Head of caudate nucleus (tissue), 42 donors: ENCODE measurements around the gene ARAP1.

Experiments used
- DNase-seq, 42 donors: peaks; one replicate each; pipeline versions ENCODE4 v3.0.0 to v3.0.0-alpha.2; 2020 to 2021; ENCODE audit warnings: mixed read lengths in 7 of 42
- intact Hi-C: fragments of 100-400 bp; cut with DNase I; formaldehyde crosslinking; loops from one replicate; pipeline ENCODE4 v1.15.0; 2022

Gene ARAP1

GRCh38 chr11:72735495-72736027 lies 16.6 kb downstream of the ARAP1 start:
- no peak for DNase-seq
- intact Hi-C loops, result no loop called here

- intact Hi-C loops, result no loop called here
Measured at GRCh38 chr11:72732329-72732728, 19.9 kb downstream of the ARAP1 start.

GRCh38 chr11:72730737-72731136 lies 21.5 kb downstream of the ARAP1 start:
- DNase-seq, result no peak
- intact Hi-C loops, result no loop called here

More at GRCh38 chr11:72732329-72732728, 19.9 kb downstream of the ARAP1 start:
- peak in 18 of 42 donors; percentile 33 to 81 (median 58) for DNase-seq

- DNase-seq, result no peak
- intact Hi-C loops, result no loop called here
Measured at GRCh38 chr11:72730243-72730642, 22.0 kb downstream of the ARAP1 start.

GRCh38 chr11:72727521-72727920 lies 24.7 kb downstream of the ARAP1 start:
- intact Hi-C loops, result no loop called here
- peak in 1 of 42 donors; percentile 25 for DNase-seq

GRCh38 chr11:72726266-72727220 lies 25.7 kb downstream of the ARAP1 start:
- DNase-seq, result no peak
- intact Hi-C loops, result no loop called here

- intact Hi-C loops, result loop anchor here (2.0 kb wide), 1 partner anchor 67 kb away; no protein-coding TSS in a partner anchor
- DNase-seq, result no peak
Measured at GRCh38 chr11:72725724-72726028, 26.5 kb downstream of the ARAP1 start.

GRCh38 chr11:72724851-72725723 lies 27.1 kb downstream of the ARAP1 start:
- DNase-seq, result peak in 41 of 42 donors; percentile 59 to 93 (median 81)
- intact Hi-C loops, result loop anchor here (2.0 kb wide), 1 partner anchor 68 kb away; no protein-coding TSS in a partner anchor

GRCh38 chr11:72724021-72724551 lies 28.1 kb downstream of the ARAP1 start:
- DNase-seq, result no peak
- intact Hi-C loops, result loop anchor here (2.0 kb wide), 1 partner anchor 69 kb away; no protein-coding TSS in a partner anchor

- intact Hi-C loops, result no loop called here
- DNase-seq, result no peak
Measured at GRCh38 chr11:72723508-72723907, 28.7 kb downstream of the ARAP1 start.

- intact Hi-C loops, result no loop called here
- peak; percentile 61 to 90 (median 82) for DNase-seq
Measured at GRCh38 chr11:72722050-72722748, 30.0 kb downstream of the ARAP1 start.

- no peak for DNase-seq
- intact Hi-C loops, result no loop called here
Measured at GRCh38 chr11:72721689-72722049, 30.5 kb downstream of the ARAP1 start.

- no peak for DNase-seq
- intact Hi-C loops, result no loop called here
Measured at GRCh38 chr11:72721276-72721675, 30.9 kb downstream of the ARAP1 start.

GRCh38 chr11:72720784-72721183 lies 31.4 kb downstream of the ARAP1 start:
- DNase-seq, result no peak
- intact Hi-C loops, result no loop called here

- peak in 15 of 42 donors; percentile 21 to 60 (median 38) for DNase-seq
- intact Hi-C loops, result no loop called here
Measured at GRCh38 chr11:72720047-72720446, 32.2 kb downstream of the ARAP1 start.

- intact Hi-C loops, result no loop called here
- no peak for DNase-seq
Measured at GRCh38 chr11:72719551-72719950, 32.7 kb downstream of the ARAP1 start.

- intact Hi-C loops, result no loop called here
- no peak for DNase-seq
Measured at GRCh38 chr11:72719144-72719543, 33.1 kb downstream of the ARAP1 start.

GRCh38 chr11:72718101-72718501 lies 34.1 kb downstream of the ARAP1 start:
- intact Hi-C loops, result no loop called here

More at GRCh38 chr11:72718101-72718501, 34.1 kb downstream of the ARAP1 start:
- peak in 4 of 42 donors; percentile 19 to 56 (median 41) for DNase-seq
